ENCODE data around the gene AXDND1.
"Not testable (repeated sequence)": the region's sequence is repeated elsewhere in the genome, so short reads cannot be mapped to it uniquely, and the experiment has no call there.

Gene AXDND1

GRCh38 chr1:179424610-179425009 lies 58.8 kb downstream of the AXDND1 start:
- no peak overlapping the region for H3K27ac Mint-ChIP-seq
- H3K27me3 Mint-ChIP-seq (ENCODE audit: low read depth, poor library complexity) = no peaks in the 10 kb centered on the region
- TF ChIP-seq CTCF (IDR thresholded peaks at IDR 0.05) = no peak
- H3K36me3 Mint-ChIP-seq (ENCODE audit: low read depth) = peaks cover 46% of the 10 kb centered on the region
- H3K4me3 Mint-ChIP-seq = no peak overlapping the region
- no peaks in the 10 kb centered on the region for H3K4me1 Mint-ChIP-seq
- H3K9me3 Mint-ChIP-seq = peaks cover 61% of the 10 kb centered on the region
- no peak for DNase-seq

GRCh38 chr1:179425186-179425585 lies 59.4 kb downstream of the AXDND1 start:
- H3K9me3 Mint-ChIP-seq = peaks cover 55% of the 10 kb centered on the region
- no peak for TF ChIP-seq CTCF (IDR thresholded peaks at IDR 0.05)
- H3K27ac Mint-ChIP-seq = no peak overlapping the region
- no peaks in the 10 kb centered on the region for H3K27me3 Mint-ChIP-seq (ENCODE audit: low read depth, poor library complexity)
- no peak overlapping the region for H3K4me3 Mint-ChIP-seq
- peaks cover 42% of the 10 kb centered on the region for H3K36me3 Mint-ChIP-seq (ENCODE audit: low read depth)
- no peak for DNase-seq
- no peaks in the 10 kb centered on the region for H3K4me1 Mint-ChIP-seq

- Mint-ChIP-seq H3K27me3 (ENCODE audit: low read depth, poor library complexity) (peaks cover 6% of the 10 kb centered on the region), H3K9me3 (peaks cover 71% of the 10 kb centered on the region), H3K4me3 (no peak overlapping the region), H3K4me1 (no peaks in the 10 kb centered on the region), H3K27ac (no peak overlapping the region), H3K36me3 (ENCODE audit: low read depth) (peaks cover 36% of the 10 kb centered on the region)
- no peak for TF ChIP-seq CTCF (IDR thresholded peaks at IDR 0.05)
- no peak for DNase-seq
These were observed 71.4 kb downstream of the AXDND1 start for GRCh38 chr1:179437171-179437570.

GRCh38 chr1:179439646-179440045 lies 73.9 kb downstream of the AXDND1 start:
- not testable (repeated sequence) for H3K27ac Mint-ChIP-seq; H3K4me3 Mint-ChIP-seq; H3K4me1 Mint-ChIP-seq; H3K27me3 Mint-ChIP-seq (ENCODE audit: low read depth, poor library complexity); DNase-seq
- Mint-ChIP-seq H3K9me3 (peaks cover 63% of the 10 kb centered on the region), H3K36me3 (ENCODE audit: low read depth) (peaks cover 26% of the 10 kb centered on the region)

GRCh38 chr1:179440301-179440700 lies 74.5 kb downstream of the AXDND1 start:
- not testable (repeated sequence) for H3K4me1 Mint-ChIP-seq; H3K4me3 Mint-ChIP-seq; H3K27ac Mint-ChIP-seq; DNase-seq; H3K27me3 Mint-ChIP-seq (ENCODE audit: low read depth, poor library complexity)
- Mint-ChIP-seq H3K9me3 (peaks cover 57% of the 10 kb centered on the region), H3K36me3 (ENCODE audit: low read depth) (peaks cover 22% of the 10 kb centered on the region)

GRCh38 chr1:179440971-179441370 lies 75.2 kb downstream of the AXDND1 start:
- DNase-seq = no peak
- Mint-ChIP-seq H3K27me3 (ENCODE audit: low read depth, poor library complexity) (peaks cover 6% of the 10 kb centered on the region), H3K4me3 (no peak overlapping the region), H3K9me3 (peaks cover 56% of the 10 kb centered on the region), H3K36me3 (ENCODE audit: low read depth) (peaks cover 22% of the 10 kb centered on the region), H3K27ac (no peak overlapping the region), H3K4me1 (no peaks in the 10 kb centered on the region)
- no peak for TF ChIP-seq CTCF (IDR thresholded peaks at IDR 0.05)

- Mint-ChIP-seq H3K9me3 (peaks cover 50% of the 10 kb centered on the region), H3K27me3 (ENCODE audit: low read depth, poor library complexity) (peaks cover 6% of the 10 kb centered on the region), H3K4me3 (no peak overlapping the region), H3K4me1 (no peaks in the 10 kb centered on the region), H3K27ac (no peak overlapping the region), H3K36me3 (ENCODE audit: low read depth) (peaks cover 22% of the 10 kb centered on the region)
- TF ChIP-seq CTCF (IDR thresholded peaks at IDR 0.05) = no peak
- DNase-seq = no peak
These were observed 75.7 kb downstream of the AXDND1 start for GRCh38 chr1:179441501-179441900.

- not testable (repeated sequence) for DNase-seq; H3K27ac Mint-ChIP-seq; H3K27me3 Mint-ChIP-seq (ENCODE audit: low read depth, poor library complexity); H3K4me3 Mint-ChIP-seq; H3K4me1 Mint-ChIP-seq
- peaks cover 16% of the 10 kb centered on the region for H3K36me3 Mint-ChIP-seq (ENCODE audit: low read depth)
- H3K9me3 Mint-ChIP-seq = peaks cover 40% of the 10 kb centered on the region
These were observed 77.1 kb downstream of the AXDND1 start for GRCh38 chr1:179442846-179443245.
